Activated CD8-positive, alpha-beta memory T cell treated with anti-CD3 and anti-CD28 coated beads for 48 hours (primary cell): ENCODE results near the gene CTNS.

Experiments
- DNase-seq, 3 experiments: peaks; one replicate each; pipeline ENCODE4 v3.0.0-alpha.2; 2020; ENCODE audit warnings: low read depth in 2 of 3, low spot score in 2 of 3

The CTNS gene

GRCh38 chr17:3657874-3658783 lies 21.6 kb downstream of the CTNS start:
- no peak for DNase-seq

GRCh38 chr17:3658784-3659449 lies 22.4 kb downstream of the CTNS start:
- DNase-seq = no peak

DNA sequence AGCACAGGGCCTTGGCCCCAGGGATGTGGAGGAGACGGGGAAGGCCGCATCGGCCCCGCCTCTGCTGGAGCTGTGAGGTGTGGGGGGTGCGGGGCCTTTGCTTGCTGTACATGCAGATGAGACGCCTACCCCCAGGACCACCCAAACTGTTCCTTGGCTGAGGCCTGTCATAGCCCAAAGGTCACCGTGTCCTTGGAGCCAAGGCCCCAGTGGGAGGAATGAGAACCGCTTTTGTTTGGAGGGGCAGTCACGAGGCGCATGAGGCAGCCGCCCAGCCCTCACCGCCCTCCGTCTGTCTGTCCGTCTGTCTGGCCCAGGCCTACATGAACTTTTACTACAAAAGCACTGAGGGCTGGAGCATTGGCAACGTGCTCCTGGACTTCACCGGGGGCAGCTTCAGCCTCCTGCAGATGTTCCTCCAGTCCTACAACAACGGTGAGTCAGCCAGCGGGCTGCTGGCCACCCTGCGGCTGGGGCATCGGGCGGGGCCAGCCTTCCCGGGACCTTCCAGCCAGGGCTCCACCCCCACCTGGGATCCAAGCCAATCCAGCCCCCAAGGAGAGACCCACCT lies 23.1 kb downstream of the CTNS start:
- no peak for DNase-seq

- no peak for DNase-seq
Observed at GRCh38 chr17:3660311-3660891, 23.8 kb downstream of the CTNS start.

- DNase-seq = no peak
Observed at GRCh38 chr17:3663102-3664011, 26.8 kb downstream of the CTNS start.

DNA sequence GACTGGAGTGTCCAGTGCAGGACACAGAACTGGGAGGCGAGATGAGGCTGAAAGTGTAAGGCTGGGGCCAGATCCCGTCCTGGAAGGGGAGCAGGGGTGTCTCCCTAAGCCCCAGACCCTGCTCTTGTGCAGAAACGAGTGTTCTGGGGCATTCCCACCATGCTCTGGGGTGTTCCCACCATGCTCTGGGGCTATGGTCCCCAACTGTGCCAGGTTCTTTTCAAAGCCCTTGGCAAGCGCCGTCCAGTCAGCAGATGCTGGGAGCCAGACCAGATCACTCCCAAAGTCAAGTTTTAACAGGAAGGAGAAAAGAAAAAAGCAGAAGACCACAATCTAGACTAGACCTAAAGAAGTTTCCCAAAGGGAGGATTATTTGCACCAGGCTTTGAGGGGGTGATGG lies 29.3 kb downstream of the CTNS start:
- DNase-seq = no peak

- no peak for DNase-seq
Observed at GRCh38 chr17:3666516-3666915, 30.0 kb downstream of the CTNS start.

DNA sequence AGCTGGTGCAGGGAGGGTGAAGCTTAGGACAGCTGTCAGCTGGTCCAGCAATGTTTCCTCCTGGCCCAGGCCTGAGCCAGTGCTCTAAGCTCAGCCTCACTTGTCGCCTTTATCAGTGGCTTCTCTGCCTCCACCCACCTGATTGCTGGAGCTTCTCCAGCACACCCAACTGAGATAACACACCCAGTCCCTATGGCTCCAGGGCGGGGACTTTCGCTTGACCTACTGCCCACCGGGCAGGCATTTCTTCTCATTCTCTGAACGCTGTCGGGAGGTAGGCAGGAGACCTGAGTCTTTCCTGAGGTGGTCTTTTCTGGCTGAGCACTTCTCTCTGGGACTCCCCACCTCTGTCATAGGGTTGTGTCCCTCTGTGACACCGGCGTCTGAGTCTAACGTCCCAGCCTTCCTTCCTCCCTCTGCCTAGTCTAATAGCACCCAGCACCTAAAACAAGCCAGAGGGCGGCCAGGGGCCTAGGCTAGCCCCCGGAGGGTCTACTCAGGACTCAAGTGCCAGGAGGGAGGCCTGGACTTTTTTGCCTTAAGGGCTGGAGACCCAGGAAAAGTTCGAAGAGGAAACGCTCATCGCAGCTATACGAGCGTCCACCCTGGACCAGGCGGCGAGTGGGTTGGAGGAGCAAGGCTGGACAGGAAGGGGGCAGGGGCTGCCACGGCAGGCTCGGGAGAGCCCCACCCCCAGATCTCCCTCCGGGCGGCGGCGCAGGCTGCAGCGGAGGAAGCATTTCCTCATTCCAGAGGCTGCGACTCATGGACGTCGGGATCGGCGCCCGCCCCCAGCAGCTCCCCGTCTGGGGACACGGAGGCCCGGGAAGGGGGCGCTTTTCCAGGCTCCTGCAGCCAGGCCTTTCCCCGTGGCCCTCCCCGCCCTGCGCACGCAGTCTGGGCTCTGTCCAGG lies 31.1 kb downstream of the CTNS start:
- DNase-seq = no peak

DNA sequence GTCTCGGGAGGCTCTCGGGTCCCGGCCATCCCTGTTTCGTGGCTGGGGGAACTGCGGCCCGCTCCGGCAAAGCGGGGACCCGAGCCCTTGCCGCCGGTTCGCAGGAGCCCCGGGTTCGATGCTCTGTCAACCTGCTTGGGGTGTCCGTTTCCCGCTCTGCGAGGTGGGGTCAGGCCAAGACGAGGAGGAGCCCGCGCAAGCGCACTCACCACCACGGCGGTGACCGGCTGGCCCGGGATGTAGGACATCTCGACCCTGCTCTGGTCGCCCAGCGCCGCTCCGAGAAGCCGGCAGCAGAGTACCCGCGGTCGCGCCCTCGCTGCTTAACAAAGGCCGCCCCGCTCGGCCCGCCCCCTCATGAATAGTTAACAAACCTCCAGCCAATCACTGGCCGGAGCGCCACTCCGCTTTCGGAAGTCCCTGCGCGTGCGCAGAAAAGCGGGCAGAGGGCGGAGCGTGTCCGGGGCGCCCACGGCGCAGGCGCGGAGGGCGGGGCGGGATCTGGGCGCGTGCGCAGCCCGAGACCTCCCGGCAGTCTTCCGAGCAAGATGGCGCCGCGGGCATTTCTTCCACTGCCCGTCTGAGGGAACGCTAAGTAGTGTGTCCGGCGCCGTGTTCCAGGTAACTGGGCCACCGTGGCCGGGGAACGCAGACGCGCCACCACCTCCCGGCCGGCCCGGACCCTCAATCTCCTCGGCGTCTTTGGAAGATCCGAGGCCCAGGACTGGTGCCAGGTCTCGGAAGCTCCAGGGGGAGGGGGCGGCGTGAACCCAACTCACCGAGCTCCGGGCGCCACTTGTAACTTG lies 31.9 kb downstream of the CTNS start, which contains the start of the genes EMC6 and TAX1BP3:
EMC6 (plus strand) TSS at position 534 of the 806 bp plus-strand sequence. CDS start 335 bp downstream, outside the sequence.
TAX1BP3 (minus strand) TSS at position 300 of the 806 bp plus-strand sequence; CDS start at position 248, 52 bp downstream.
- peak; percentile 98 to 100 (median 99) for DNase-seq

DNA sequence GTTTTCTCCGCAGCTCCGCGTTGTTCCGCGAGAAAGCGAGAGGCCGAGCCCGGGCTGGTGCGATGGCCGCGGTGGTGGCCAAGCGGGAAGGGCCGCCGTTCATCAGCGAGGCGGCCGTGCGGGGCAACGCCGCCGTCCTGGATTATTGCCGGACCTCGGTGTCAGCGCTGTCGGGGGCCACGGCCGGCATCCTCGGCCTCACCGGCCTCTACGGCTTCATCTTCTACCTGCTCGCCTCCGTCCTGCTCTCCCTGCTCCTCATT lies 32.5 kb downstream of the CTNS start:
- no peak for DNase-seq

DNA sequence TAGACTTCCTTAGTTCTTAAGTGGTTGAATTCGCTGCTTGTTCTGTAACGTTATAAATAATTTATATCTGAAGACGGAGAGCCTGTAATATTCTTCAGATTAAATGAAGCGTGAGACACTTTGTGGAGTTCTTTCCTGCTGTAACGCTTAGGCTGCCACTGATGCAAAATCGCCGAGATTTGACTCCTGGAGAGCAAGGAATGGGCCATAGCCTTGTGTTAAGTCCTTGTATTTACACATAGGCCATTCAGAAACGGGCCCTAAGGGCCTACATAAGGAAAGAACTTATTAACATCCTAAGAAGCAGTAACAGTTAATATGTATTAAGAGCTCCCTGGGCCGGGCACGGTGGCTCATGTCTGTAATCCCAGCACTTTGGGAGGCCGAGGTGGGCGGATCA lies 33.0 kb downstream of the CTNS start:
- DNase-seq = no peak

DNA sequence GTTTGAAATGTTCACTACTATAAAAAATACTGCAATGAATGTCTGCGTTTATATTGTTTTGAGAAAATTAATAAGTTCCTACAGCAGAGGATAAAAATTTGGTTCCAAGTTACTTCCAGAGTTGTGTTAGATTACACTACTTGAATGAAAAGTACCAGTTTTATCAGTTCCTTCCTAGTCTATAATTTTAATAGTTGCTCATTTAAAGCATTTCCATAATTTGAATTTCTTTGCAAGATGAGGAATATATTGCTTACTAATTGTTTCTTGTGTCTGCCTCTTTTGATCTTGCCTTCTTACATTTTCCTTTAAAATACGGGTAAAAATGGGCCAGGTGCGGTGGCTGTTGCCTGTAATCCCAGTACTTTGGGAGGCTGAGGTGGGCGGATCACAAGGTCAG lies 36.0 kb downstream of the CTNS start:
- no peak for DNase-seq

GRCh38 chr17:3675886-3676285 lies 39.3 kb downstream of the CTNS start:
- DNase-seq = no peak

DNA sequence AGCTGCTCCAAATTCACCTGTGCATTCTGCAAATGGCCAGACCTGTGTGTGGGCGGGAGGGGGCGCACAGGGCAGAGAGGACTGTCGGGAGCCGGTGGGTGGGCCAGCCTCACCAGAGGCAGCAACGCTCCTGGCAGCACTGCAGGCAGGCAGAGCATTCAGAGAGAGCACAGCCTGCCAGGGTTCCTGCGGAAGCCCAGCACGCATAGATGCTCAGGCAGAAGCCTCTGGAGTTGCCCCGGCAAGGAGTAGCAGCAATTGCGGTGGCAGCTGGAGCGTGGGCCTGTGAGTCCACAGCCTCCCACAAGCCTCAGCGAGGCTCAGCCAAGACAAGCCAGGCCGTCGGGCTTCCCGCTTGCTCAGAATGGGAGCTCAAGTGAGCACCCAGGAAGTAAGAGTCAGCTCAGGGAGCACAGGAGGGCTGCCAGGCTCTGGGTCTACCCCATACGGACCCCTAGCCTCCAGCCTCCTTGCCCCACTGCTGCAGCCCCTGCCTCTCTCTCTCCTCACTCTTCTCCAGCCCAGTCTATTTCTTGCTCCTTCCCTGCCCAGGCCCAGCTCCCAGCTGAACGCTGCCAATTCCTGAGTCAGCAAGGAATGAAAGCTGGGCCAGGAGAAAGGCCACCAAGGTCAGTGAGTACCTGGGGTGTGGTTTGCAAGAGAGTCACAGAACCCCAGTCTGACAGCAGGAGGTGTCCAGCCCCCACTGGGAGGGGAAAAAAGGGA lies 41.7 kb downstream of the CTNS start:
- DNase-seq = no peak

- DNase-seq = no peak
Observed at GRCh38 chr17:3678821-3679530, 42.4 kb downstream of the CTNS start.

DNA sequence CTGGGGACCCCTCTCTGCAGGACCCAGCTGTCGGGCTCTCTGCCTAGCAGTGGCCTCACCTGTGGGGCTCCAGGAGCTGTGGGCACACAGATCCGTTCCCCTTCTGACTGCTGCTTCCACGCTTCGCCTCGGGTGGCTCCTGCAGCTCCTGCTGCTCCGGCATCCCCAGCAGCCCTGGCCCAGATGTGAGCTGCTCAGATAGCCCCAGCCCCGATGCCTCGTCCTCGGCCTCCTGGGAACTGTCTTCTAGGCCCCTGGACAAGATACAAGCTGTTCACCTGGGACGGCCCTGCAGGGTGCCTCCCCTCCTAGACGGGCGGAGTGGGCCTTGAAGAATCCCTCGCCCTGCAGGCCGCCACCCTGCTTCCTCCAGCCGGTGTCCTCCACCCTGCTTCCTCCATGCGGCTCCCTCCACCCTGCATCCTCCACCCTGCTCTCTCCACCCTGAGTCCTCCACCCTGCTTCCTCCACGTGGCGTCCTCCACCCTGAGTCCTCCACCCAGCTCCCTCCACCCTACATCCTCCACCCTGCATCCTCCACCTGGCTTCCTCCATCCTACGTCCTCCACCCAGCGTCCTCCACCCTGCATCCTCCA lies 43.1 kb downstream of the CTNS start:
- no peak for DNase-seq

GRCh38 chr17:3681057-3681456 lies 44.5 kb downstream of the CTNS start:
- DNase-seq = no peak
